ENCODE measurements around the gene PRKACA.
"Not testable (repeated sequence)": the region's sequence is repeated elsewhere in the genome, so short reads cannot be mapped to it uniquely, and the experiment has no call there.

PRKACA gene

DNA sequence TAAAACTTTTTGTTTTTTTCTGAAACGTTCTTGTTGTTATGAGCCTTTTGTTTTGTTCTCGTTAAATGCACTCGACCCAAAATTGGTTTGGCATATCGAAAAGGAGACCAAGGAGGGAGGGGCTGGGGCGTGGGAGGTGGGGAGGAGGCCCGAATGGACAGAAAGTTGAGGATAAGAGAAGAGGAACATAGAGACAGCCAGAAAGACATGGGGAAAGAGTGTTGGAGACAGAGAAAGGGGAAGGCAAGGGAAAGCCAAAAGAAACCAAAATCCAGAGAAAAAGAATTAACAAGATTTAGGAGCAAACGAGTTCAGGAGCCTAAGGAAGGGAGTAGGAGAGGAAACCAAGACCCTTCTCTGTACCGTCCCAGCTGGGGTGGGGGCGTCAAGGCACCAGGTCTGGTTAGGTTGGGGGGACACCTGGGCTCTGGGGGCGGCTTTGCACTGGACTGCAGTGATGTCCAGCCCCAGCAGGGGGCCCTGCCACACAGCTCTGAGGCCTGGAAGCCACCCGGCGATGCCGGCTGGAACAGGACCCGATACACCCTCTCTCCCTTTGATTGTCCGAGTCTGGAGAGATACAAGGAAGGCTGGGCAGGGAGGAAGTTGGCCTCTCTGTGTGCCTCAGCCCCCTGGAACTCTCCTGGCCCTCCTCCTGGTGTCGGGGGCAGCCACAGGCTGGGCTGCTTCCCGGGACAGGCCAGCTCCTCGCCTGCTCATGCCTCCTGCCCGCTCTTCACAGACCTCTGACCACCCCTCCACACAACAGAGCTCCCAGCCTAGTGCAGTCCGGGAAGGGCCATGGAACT, 30.4 kb upstream of the PRKACA start:
- no peak for DNase-seq (ENCODE audit: low read depth, low spot score)

DNA sequence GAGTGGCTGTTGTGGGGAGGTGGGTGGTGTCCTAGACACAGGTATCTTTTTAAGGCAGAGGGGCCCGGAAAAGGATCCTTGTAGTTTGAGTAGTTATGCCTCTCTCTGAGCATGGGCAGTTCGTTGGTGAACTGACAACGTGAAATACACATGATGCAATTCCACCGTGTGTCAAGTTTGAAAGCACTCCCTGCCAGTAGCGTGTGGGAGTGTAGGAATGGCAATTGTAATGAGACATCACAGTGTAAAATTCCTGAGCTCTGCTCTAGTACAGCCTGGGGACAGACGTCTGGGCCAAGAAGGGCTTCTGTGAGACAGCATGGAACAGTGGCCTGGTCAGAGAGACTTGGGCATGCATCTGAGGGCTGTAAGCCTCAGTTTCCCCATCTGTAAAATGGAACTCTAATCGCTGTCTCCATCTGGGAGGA, 29.2 kb upstream of the PRKACA start:
- no peak for DNase-seq (ENCODE audit: low read depth, low spot score)

DNA sequence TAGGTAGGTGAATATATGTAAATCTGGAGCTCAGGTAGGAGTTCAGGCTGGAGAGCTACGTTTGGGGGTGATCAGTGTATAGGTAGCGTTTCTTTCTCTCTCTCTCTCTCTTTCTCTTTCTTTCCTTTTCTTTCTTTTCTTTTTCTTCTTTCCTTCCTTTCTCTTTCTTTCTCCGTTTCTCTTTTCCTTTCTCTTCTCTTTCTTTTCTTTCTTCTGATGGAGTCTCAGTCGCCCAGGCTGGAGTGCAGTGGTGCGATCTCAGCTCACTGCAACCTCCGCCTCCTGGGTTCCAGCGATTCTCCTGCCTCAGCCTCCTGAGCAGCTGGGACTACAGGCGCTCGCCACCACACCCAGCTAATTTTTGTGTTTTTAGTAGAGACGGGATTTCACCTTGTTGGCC, 28.6 kb upstream of the PRKACA start:
- not testable (repeated sequence) for DNase-seq (ENCODE audit: low read depth, low spot score)

DNA sequence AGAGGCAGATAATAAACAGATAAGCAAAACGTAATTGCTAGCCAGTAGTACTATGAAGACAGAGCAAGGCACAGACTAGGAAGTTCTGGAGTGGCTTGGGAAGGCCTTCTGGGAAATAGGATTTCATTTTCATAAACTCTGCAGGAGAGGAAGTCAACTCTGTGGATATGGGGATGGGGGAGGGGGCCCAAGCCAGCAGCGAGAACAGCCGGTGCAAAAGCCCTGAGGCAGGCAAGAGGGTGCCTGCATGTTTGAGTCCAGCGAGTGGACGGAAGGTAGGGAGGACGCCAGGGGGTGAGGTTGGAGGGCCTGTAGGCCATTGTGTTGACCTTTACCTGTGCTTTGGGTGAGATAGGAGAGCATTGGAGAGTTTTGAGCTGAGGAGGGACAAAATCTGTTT, 27.8 kb upstream of the PRKACA start:
- no peak for DNase-seq (ENCODE audit: low read depth, low spot score)

DNA sequence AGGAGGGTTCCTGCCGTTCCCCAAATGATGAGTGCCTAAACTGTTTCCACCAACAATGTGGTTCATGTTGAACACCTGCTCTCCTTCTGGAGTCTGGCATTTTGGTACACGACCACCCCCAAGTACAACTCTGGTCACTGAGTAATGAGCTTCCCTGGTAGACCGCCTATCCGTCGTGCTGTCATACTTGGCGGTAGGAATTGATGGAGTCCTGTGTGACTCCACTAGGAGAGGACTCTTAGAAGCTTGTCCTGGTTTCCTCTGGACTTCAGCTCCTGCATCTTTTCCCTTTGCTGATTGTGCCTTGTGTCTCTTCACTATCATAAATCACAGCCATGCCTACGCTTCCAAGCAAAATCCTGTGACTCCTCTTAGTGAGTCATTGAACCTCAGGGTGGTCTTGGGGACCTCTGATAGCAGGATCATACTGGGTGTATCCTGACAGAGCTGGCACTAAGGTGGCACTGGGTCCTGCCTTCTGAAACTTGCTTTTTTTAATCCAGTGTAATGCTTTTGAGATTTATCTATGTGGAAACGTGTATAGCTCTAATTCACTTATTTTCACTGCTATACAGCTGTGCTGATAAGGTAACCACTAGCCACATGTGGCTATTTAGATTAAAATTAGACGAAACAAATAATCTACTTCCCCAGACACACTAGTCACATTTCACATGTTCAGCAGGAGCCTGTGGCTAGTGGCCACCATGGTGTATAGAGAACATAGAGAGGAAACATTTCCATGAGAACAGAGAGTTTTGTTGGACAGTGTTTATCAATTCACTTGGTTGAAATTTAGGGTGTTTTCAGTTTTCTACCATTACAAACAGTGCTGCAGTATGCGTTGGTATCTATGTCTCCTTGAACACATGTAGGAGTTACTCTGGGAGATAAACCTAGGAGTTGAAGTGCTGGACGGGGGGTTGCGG, 25.0 kb upstream of the PRKACA start:
- no peak for DNase-seq (ENCODE audit: low read depth, low spot score)

DNA sequence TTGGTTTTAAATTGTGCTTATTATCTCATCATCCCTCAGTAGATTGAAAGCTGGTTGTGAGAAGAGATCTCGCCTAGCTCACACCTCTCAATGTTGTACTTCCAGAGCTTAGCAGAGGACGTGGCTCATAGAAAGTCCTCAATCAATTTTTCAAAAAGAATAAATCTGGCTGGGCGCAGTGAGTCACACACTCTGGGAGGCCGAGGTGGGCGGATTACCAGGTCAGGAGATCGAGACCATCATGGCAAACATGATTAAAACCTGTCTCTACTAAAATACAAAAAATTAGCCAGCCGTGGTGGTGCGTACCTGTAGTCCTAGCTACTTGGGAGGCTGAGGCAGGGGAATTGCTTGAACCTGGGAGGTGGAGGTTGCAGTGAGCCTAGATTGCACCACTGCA, 23.5 kb upstream of the PRKACA start:
- DNase-seq (ENCODE audit: low read depth, low spot score), result no peak

DNA sequence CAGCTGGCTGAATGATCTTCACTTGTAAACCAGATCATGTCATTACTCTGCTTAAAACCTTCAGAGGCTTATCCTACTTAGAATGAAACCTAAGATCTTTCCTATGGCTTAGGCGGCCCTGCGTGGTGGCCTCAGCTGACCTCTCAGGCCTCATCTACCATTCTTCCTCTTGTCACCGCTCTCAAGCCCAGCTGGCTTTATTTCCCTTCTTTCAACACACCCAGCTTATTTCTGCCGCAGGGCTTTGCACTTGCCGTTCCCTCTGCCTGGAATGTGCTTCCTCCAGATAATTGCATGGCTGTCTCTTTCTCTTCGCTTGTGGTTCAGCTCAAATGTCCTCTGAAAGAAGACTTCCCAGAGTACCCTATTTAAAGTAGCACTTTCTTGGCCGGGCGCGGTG, 22.4 kb upstream of the PRKACA start:
- no peak for DNase-seq (ENCODE audit: low read depth, low spot score)

DNA sequence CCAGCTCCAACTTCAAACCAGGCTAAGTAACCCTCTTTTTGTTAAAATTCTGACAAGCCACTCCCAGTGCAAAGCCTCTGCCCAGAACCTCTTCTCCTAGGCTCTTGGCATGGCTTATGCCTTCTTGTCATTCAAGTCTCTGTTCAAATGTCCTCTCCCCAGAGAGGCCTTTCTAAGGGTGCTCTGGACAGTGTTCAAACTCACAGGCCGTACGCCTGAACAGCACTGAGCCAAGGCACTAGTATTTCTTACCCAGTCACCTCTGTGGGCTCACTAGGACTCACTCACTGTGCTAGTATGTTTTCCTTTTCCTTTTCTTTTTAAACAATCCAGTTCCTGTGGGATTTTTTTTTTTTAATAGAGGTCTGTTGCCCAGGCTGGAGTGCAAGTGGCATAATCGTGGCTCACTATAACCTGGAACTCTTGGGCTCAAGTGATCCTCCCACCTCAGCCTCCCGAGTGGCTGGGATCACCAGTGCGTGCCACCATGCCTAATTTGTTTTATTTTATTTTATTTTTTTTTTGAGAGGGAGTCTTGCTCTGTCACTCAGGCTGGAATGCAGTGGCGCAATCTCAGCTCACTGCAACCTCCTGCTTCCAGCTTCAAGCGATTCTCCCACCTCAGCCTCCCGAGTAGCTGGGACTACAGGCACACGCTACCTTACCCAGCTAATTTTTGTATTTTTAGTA, 21.2 kb upstream of the PRKACA start:
- DNase-seq (ENCODE audit: low read depth, low spot score), result no peak

DNA sequence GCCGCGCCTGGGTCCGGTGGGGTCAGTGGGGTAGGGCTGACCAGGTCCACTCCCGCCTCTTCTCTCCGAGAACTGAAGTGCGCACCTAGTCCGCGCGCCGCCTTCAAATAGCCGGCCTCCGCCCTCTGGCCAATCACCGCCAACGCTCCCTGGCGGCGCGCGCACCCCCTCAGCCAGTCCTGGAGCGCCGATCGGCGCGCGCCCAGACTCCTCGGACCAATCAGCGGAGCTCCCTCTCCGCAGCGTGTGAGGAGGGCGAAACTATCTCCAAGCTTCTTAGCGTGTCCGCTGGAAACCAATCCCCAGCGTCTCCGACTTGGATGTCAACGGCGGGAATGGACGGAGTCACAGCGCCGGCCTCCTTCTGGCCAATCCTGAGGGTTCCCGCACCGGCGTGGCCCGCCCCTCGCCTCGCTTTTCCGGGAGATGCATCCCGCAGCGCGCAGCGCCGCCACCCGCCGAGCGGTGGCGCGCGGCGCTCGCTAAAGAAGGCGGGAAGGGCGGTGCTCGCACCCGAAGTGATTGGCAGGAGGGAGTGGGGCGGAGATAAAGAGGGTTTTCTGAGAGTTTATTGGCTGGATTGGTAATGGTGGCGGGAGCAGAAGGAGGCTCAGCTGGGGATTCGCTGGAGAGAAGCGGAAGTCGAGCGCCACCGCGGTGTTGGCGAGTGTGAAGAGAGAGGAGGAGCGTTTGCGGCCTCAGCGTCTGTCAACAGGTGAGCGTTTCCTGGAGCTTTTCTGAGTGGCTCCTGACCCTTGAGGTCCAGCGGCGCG, 19.1 kb upstream of the PRKACA start, which contains the start of gene ASF1B:
TSS of gene ASF1B (minus strand) at position 81 of the 773 bp plus-strand sequence. CDS start 133 bp downstream, outside the sequence.
- peak; percentile 94 for DNase-seq (ENCODE audit: low read depth, low spot score)

DNA sequence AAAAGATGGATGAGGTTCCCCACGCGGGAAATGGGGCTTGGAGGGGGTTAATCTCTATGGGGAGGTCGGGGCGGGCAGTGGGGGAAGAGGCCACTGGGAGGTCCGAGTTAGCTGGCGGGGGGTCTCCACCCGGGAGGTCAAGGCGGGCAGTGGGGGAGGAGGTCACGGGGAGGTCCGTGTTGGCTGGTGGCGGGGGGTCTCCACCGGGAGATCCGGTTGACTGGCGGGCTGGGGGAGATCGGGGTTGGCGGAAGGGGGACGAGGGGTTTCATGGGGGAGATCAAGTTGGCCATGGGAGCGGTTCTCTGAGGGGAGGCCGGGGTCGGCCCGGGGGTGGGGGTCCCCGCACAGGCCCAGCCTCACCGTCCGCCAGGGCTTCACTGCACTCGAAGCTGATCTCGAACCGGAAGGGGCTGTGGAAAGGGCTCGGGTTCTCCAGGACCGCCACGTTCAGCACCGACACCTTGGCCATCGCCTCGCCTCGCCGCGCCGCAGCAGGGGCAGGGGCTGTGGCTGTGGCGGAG, 18.5 kb upstream of the PRKACA start:
- DNase-seq (ENCODE audit: low read depth, low spot score), result no peak

DNA sequence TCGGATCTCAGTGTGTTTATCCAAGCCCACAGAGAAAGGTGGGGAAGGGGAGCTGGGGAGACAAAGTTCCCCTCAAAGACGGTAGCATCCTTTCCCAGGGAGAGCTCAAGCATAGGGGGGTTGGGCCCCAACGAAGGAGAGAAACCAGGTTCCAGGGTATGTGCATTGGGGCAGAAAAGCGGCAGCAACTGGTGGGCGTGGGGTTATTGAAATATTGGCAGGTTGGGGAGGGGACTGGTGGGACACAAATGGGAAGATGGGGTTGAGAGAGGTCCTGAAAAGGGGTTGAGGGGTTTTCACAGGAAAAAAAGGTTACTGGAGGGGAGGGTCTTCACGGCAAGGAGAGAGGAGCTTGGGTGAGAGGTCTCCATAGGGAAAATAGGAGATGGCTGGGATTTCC, 17.8 kb upstream of the PRKACA start:
- DNase-seq (ENCODE audit: low read depth, low spot score), result no peak

DNA sequence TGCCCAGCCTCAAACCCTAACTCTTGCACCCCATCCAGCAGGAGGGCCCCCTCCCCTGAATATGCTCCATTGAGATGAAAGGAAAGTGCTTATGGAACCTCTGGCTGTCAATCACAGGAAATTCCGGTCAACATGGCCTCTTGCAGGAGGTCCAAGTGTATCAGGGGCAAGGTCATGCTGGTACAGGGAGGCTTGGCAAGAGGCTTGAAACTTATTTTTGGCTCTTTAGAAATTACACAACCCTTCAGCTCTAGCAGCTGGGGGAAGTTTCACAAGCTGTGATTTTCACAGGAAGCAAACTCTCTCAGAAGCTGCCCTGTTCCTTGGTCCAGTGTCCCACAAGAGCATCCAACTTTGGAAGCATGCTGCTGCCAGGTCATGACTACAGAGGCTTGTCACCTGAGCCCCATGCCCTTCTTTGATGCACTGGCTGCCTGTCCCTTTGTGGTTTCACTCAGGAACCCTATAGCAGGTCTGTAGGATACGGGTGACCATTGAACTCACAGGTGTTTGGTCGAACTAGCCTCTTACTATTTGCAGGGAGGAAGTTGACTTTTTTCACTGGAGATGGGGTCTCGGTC, 10.5 kb upstream of the PRKACA start:
- no peak for DNase-seq (ENCODE audit: low read depth, low spot score)

DNA sequence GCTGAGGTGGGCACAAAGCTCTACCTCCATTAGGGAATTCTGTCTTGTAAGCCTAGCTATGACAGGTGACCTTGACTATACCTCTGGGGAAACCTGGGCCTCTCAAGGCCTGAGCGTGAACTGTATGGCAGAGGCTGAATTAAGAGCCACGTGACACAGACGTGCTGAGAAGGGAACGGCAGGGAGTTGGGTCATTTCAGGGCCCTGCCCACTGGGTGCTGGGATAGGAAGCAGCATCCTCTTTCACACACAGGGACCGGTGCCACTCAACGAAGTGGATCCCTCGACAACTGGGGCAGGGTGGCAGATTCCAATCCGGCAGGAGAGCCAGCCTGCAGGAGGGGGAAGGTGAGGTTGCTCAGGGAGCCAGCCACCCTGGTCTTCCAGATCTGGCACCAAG, 9.6 kb upstream of the PRKACA start:
- DNase-seq (ENCODE audit: low read depth, low spot score), result no peak

DNA sequence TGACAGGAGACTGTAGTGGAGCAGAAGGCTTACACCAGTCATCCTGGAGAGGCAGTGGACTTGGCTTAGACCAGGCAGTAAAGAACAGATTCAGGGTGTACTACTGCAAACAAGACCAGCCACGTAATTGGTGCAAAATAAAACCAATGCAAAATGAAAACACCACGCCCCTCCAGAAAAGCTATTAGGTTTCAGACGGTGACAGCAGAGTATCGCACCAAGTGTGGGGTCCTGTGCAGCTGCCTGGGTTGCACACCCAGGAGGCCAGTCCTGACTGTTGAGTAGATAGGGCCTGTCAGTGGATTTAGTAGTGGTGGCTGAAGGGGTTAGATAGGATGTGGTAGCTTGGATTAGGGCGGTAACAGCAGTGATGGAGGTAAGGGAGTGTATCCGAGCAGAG, 5.4 kb upstream of the PRKACA start:
- DNase-seq (ENCODE audit: low read depth, low spot score), result no peak

DNA sequence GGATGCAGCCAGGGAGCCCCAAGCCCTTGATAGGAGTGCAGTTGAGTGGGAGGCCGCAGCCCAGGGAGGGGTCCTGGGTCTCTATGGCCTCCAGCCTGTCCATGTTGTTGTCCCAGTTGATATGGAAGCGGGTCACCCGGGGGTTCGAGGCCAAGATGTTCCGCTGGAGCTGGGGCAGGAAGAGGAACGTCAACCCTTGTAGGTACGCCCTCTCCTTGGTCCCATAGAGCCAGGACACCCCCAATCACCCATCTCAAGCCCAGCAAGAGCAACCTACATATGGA, 2.9 kb upstream of the PRKACA start:
- DNase-seq (ENCODE audit: low read depth, low spot score), result no peak

DNA sequence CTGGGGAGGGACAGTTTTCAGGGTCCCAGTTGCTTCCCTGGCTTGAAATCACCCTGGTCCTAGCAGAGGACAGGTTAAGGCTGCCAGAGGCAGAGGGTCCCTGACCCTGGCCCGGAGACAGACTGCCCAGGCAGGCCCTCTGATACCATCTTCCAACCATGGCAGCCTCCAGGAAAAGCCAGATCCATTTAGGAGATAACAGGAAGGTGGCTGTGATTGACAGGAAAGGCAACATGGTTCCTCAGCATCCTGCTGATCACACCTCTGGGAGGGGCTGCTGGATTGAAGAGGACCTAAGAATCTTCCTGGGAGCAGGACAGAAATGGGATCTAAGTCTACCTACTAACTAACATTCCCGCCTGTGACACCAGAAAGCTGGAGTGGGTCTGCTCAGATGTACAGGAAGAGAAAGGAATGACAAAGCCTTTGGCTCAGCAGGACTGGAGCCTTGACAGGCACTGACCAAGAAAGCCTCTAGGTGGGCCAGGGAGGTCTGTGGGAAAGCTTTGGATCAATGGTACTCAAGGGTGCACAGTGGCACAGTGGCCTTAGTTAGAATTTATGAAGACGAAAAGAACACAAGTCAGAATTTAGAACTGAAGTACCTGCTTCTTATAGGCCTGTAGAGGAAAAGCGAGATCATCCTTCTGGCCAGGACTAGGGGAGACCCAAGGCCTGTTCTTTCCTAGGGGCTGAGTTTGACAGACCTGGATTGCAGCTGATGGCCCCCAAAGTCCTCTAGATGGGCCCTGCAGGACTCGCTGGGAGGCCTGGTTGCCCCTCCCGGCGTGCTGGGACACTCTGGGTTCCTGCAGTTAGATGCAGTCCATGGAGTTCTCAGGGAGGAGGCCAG, 2.3 kb upstream of the PRKACA start:
- no peak for DNase-seq (ENCODE audit: low read depth, low spot score)

DNA sequence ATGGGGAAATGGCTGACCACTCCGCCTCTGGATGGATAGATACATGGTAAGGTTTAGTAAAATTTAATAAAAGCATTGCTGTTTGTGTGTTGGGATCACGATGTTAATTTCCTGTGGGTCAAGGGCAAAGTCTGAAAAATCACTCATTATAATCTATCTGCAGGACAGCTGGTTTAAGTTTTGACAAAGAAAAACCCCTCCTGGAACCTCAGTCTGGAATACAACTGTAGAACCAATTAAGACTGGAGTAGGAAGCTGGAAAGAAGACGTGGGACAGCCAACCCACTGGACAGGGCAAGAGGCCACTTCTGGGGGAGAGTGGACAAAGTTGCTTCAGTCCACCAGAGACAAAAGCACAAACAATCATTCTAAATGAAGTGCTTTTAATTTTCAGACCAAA, 1.6 kb upstream of the PRKACA start:
- no peak for DNase-seq (ENCODE audit: low read depth, low spot score)

DNA sequence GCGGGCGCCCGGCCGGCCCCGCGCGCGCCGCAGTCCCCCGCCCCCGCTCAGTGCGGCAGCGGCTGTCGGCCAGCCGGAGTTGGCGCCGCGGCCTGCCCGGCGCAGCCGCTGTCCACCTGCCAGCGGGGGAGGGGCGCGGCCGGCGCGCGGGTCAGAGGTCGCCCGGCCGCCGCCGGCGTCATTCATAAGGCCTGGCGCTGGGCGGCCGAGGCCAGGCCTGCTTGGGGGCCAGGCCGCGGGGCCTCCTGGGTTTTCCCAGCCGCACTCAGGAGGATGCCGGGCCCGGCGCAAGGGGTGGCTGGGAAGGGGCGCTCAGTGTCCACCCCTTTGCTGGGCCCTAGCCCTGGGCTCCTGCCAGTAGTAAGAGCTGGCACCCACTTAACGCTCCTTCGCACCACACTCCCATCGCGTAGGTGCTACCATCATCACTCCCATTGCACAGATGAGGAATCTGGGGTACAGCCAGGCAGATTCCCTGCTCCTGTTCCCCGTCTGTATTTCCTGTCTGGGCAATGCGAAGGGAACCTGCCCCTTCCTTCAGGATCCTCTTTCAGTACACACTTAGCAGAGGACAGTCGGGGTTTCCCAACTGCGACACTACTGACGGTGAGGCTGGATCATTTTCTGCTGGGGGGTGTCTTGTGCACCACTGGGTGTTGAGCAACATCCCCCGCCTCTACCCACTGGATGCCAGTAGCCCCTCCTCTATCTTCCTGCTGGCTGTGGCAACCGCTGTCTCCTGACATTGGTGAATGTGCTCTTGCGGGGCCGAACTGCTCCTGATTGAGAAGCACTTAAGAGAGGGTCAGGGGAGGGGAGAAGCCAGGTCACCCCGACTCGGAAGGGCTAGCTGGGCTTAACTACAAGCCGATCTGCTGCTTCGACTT, 846 bp upstream of the PRKACA start:
- no peak for DNase-seq (ENCODE audit: low read depth, low spot score)
